Retinal pigment epithelial cell (primary cell): ENCODE results near the gene CYP4F8.
"Not testable (repeated sequence)": the region's sequence is repeated elsewhere in the genome, so short reads cannot be mapped to it uniquely, and the experiment has no call there.

Source experiments
- DNase-seq: peaks from one replicate; pipeline ENCODE4 v3.0.0-alpha.2; 2010; ENCODE audit warnings: low read depth
- H3K4me3 ChIP-seq: 2 replicates; pipeline ENCODE4 v1.5.1; 2011; ENCODE audit warnings: mild to moderate bottlenecking, low read length, control low read depth, moderate library complexity
- TF ChIP-seq, protein P1 (sequence below): conservative IDR thresholded peaks from 2 replicates; pipeline ENCODE4 v1.5.1; 2011; ENCODE audit warnings: low read depth, low read length, control low read depth, inconsistent platforms

Gene CYP4F8

DNA sequence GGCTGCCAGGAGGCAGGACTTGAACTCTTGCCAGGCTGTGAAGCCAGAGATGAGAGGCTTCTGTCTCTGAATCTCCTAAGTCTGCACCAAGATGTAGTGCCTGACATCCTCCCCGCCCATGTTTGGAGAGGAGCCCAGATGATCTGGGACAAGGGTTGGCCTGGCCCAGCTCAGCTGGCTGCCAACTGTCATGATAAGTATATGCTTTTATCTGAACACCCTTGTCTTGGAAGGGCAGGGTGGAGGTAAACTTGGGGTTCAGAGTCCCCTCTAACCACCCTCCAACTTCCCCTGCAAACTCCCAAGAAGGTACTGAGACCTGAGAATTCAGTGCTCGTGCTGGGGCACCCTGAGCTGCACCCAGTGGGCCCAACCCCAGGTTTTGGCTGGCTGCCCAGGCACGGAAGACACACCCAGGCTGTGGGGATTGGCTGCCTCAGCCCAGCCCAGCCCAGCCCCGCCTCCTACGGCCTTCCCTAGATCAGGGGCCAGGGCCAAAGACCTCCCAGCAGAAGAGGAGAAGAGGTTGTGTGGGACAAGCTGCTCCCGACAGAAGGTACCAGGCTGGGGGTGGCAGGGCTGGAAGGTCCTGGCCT is 57.7 kb downstream of the CYP4F8 start, which contains the start of gene CYP4F12:
Gene CYP4F12, plus strand, starts transcription at position 508 of the 596 bp plus-strand sequence. CDS start 443 bp downstream, outside the sequence.
- no peak within 1 kb of the TSS for H3K4me3 ChIP-seq
- DNase-seq = no peak

DNA sequence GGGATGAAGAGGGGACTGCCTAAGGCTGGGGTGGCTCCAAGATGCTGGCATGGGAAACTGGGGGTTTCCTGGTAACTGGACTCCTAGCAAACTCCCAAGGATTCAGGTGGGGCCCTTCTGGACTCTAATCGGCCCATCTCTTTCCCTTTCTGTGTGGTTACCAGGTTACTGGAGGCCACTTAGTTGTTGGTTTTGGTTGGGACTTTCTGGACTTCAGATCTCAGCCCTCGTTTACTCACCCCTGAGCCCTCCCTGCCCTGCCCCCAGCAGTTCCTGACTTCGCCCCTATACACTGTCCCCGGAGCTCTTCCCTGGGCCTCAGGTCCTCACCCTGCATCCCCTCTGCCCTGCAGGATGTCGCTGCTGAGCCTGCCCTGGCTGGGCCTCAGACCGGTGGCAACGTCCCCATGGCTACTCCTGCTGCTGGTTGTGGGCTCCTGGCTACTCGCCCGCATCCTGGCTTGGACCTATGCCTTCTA is 58.2 kb downstream of the CYP4F8 start:
- TF ChIP-seq, protein P1, sequence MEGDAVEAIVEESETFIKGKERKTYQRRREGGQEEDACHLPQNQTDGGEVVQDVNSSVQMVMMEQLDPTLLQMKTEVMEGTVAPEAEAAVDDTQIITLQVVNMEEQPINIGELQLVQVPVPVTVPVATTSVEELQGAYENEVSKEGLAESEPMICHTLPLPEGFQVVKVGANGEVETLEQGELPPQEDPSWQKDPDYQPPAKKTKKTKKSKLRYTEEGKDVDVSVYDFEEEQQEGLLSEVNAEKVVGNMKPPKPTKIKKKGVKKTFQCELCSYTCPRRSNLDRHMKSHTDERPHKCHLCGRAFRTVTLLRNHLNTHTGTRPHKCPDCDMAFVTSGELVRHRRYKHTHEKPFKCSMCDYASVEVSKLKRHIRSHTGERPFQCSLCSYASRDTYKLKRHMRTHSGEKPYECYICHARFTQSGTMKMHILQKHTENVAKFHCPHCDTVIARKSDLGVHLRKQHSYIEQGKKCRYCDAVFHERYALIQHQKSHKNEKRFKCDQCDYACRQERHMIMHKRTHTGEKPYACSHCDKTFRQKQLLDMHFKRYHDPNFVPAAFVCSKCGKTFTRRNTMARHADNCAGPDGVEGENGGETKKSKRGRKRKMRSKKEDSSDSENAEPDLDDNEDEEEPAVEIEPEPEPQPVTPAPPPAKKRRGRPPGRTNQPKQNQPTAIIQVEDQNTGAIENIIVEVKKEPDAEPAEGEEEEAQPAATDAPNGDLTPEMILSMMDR = no peak
- no peak for DNase-seq
- no peak overlapping the region for H3K4me3 ChIP-seq

More for the DNA sequence above, 57.7 kb downstream of the CYP4F8 start, which contains the start of gene CYP4F12:
- TF ChIP-seq, protein P1 = no peak

DNA sequence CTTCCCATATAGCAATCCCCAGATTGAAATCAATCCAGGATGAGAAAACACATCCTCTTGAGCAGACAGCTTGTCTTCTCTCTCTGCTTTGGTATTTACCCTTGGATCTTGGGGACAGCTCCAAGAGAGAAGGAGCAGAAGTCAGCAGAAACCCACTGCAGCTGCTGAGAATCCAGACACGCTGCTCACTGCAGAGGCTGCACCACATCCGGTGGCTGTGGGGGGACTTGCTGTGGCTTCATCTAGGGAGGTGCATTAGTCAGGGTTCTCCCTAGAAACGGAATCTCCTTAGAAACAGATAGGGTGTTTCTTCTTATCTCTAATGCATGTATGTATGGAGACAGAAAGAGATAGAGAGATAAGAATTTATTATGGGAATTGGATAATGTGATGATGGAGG is 60.5 kb downstream of the CYP4F8 start:
- TF ChIP-seq, protein P1 = no peak
- no peak for DNase-seq
- H3K4me3 ChIP-seq = no peak overlapping the region

DNA sequence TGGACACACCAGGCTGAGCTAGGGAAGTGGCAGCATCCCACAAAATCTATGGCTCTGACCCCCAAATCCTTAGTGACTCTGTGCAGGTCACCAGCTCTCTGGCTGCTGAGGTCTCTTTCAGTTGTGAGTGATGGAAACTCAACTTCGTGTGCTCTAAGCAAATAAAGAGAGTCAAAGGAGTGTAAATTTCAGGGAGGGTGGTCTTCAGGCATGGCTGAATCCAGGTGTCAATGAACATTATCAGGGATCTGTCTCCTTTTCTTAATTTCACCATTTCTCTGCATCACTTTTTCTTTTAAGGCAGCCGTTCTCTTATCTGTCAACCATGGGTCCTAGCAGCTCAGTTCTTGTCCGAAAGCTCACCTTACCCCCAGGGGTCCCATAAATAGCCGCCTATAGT is 64.1 kb downstream of the CYP4F8 start:
- no peak for DNase-seq
- TF ChIP-seq, protein P1 = no peak

DNA sequence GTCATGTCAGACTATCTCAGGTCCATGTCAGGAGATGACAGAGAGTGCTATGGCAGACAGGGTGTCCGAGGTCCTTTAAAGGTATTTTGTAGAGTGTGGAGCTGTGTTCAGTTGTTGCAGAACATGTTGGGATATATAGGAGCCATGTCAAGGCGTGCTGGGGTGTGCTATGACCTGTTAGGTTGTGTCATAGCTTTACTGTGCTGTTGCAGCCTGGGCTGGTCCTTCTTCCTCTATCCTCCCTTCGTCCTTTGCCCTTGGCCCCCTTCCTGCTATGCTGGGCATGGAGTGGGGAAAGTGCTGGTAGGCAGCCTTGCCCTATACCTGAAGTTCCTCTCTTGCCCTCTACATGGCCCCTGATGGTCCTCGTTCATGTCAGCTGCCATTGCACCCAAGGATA is 64.8 kb downstream of the CYP4F8 start:
- not testable (repeated sequence) for H3K4me3 ChIP-seq, DNase-seq

More for the DNA sequence above, 64.1 kb downstream of the CYP4F8 start:
- no peak overlapping the region for H3K4me3 ChIP-seq
